GM12865 (cell line): ENCODE data around the gene FAM210B.
"Not testable (repeated sequence)": the region's sequence is repeated elsewhere in the genome, so short reads cannot be mapped to it uniquely, and the experiment has no call there.

ENCODE experiments used
- DNase-seq: peaks from one replicate; pipeline ENCODE4 v3.0.0; 2010; ENCODE audit warnings: low read depth
- H3K4me3 ChIP-seq: 2 replicates; pipeline ENCODE4 v1.5.1; 2011; ENCODE audit warnings: mild to moderate bottlenecking, low read depth, low read length, control low read depth
- CTCF ChIP-seq: IDR thresholded peaks from 2 replicates; pipeline ENCODE4 v1.5.1; 2011; ENCODE audit warnings: low read length, control low read depth, low read depth, inconsistent platforms; ENCODE audit not compliant: insufficient read depth; ENCODE audit errors: missing control alignments

FAM210B gene

GRCh38 chr20:56400001-56400640, 41.3 kb downstream of the FAM210B start:
- no peak overlapping the region for H3K4me3 ChIP-seq
- peak; percentile 78 for TF ChIP-seq CTCF
- DNase-seq = peak; percentile 74

- no peak for TF ChIP-seq CTCF
- DNase-seq = no peak
- no peak overlapping the region for H3K4me3 ChIP-seq
Measured at GRCh38 chr20:56403465-56403864, 44.7 kb downstream of the FAM210B start.

GRCh38 chr20:56405356-56405755, 46.6 kb downstream of the FAM210B start:
- not testable (repeated sequence) for H3K4me3 ChIP-seq, DNase-seq

GRCh38 chr20:56406910-56407309, 48.1 kb downstream of the FAM210B start:
- H3K4me3 ChIP-seq = no peak overlapping the region
- no peak for TF ChIP-seq CTCF
- DNase-seq = no peak

GRCh38 chr20:56409521-56409920, 50.7 kb downstream of the FAM210B start:
- H3K4me3 ChIP-seq = no peak overlapping the region
- DNase-seq = no peak
- no peak for TF ChIP-seq CTCF

GRCh38 chr20:56409956-56410355, 51.2 kb downstream of the FAM210B start:
- DNase-seq = no peak
- H3K4me3 ChIP-seq = no peak overlapping the region
- no peak for TF ChIP-seq CTCF

- not testable (repeated sequence) for DNase-seq, H3K4me3 ChIP-seq
Measured at GRCh38 chr20:56411287-56411686, 52.5 kb downstream of the FAM210B start.

GRCh38 chr20:56411759-56412472, 53.1 kb downstream of the FAM210B start, which contains the start of gene CASS4:
Gene CASS4 (plus strand): TSS chr20:56412260. CDS start chr20:56412459, 199 bp downstream.
- no peak within 1 kb of the TSS for H3K4me3 ChIP-seq
- TF ChIP-seq CTCF = no peak
- no peak for DNase-seq
